Effector memory CD4-positive, alpha-beta T cell (primary cell): ENCODE results near the gene CASP3.
"Not testable (repeated sequence)": the region's sequence is repeated elsewhere in the genome, so short reads cannot be mapped to it uniquely, and the experiment has no call there.

Source experiments
- DNase-seq, 3 donors: peaks; one replicate each; pipeline ENCODE4 v3.0.0-alpha.2; 2020
- H3K27ac ChIP-seq: 2 replicates; pipeline ENCODE4 v1.7.0; 2013; ENCODE audit warnings: mild to moderate bottlenecking, low read length, moderate library complexity; ENCODE audit not compliant: insufficient read depth, poor library complexity, severe bottlenecking
- H3K27me3 ChIP-seq: replicated peaks from 2 replicates; pipeline ENCODE4 v1.7.0; 2013; ENCODE audit warnings: mild to moderate bottlenecking, low read length; ENCODE audit not compliant: insufficient read depth, control insufficient read depth, poor library complexity, severe bottlenecking
- H3K36me3 ChIP-seq: 2 replicates; pipeline ENCODE4 v1.7.0; 2013; ENCODE audit warnings: mild to moderate bottlenecking, low read length, moderate library complexity; ENCODE audit not compliant: control insufficient read depth, insufficient read depth
- H3K4me1 ChIP-seq: 2 replicates; pipeline ENCODE4 v1.7.0; 2013; ENCODE audit warnings: low read length, mild to moderate bottlenecking; ENCODE audit not compliant: control insufficient read depth, insufficient read depth, poor library complexity, severe bottlenecking
- H3K4me3 ChIP-seq: 2 replicates; pipeline ENCODE4 v1.7.0; 2013; ENCODE audit warnings: low read length, low read depth, mild to moderate bottlenecking; ENCODE audit not compliant: insufficient read depth, poor library complexity, severe bottlenecking
- H3K9me3 ChIP-seq: 2 replicates; pipeline ENCODE4 v1.7.0; 2013; ENCODE audit warnings: mild to moderate bottlenecking, low read length, moderate library complexity; ENCODE audit not compliant: control insufficient read depth

The CASP3 gene

GRCh38 chr4:184636897-184637296 lies 12.3 kb downstream of the CASP3 start:
- Histone ChIP-seq H3K27ac (no peak overlapping the region), H3K4me3 (no peak overlapping the region), H3K36me3 (peaks cover 50% of the 10 kb centered on the region), H3K4me1 (no peaks in the 10 kb centered on the region), H3K9me3 (no peaks in the 10 kb centered on the region), H3K27me3 (no peaks in the 10 kb centered on the region)
- no peak for DNase-seq

GRCh38 chr4:184636144-184636543 lies 13.1 kb downstream of the CASP3 start:
- no peaks in the 10 kb centered on the region for H3K27me3 ChIP-seq
- no peaks in the 10 kb centered on the region for H3K4me1 ChIP-seq
- H3K36me3 ChIP-seq = peaks cover 56% of the 10 kb centered on the region
- no peak for DNase-seq
- H3K27ac ChIP-seq = no peak overlapping the region
- no peaks in the 10 kb centered on the region for H3K9me3 ChIP-seq
- no peak overlapping the region for H3K4me3 ChIP-seq

- H3K27ac ChIP-seq = no peak overlapping the region
- no peak for DNase-seq
- H3K4me3 ChIP-seq = no peak overlapping the region
- H3K27me3 ChIP-seq = no peaks in the 10 kb centered on the region
- no peaks in the 10 kb centered on the region for H3K9me3 ChIP-seq
- H3K4me1 ChIP-seq = no peaks in the 10 kb centered on the region
- peaks cover 60% of the 10 kb centered on the region for H3K36me3 ChIP-seq
Observed at GRCh38 chr4:184635381-184635780, 13.9 kb downstream of the CASP3 start.

DNA sequence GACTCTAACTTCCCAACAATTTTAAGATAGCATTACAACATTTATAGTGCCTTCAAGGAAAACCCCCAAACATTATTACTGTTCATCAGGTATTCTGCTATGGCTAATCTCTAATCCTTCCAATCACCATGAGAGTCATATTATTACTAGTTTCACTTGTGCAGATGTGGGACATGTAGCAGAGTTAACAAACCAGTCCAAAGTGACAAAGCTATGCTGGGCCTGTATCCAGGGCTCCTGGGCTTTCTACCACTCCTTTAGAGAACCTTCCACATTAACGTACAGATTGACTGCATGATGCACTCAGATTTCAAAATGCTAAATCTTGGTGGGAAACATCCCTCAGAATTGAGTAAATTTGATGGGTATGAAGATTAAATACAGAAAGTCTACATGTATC lies 16.4 kb downstream of the CASP3 start:
- Histone ChIP-seq H3K36me3 (peaks cover 78% of the 10 kb centered on the region), H3K27ac (no peak overlapping the region), H3K4me3 (no peak overlapping the region), H3K27me3 (no peaks in the 10 kb centered on the region), H3K9me3 (no peaks in the 10 kb centered on the region), H3K4me1 (no peaks in the 10 kb centered on the region)
- DNase-seq = no peak

- no peak for DNase-seq
- Histone ChIP-seq H3K4me1 (no peaks in the 10 kb centered on the region), H3K27ac (no peak overlapping the region), H3K4me3 (no peak overlapping the region), H3K36me3 (peaks cover 44% of the 10 kb centered on the region), H3K9me3 (no peaks in the 10 kb centered on the region), H3K27me3 (no peaks in the 10 kb centered on the region)
Observed at GRCh38 chr4:184628103-184628502, 21.1 kb downstream of the CASP3 start.

DNA sequence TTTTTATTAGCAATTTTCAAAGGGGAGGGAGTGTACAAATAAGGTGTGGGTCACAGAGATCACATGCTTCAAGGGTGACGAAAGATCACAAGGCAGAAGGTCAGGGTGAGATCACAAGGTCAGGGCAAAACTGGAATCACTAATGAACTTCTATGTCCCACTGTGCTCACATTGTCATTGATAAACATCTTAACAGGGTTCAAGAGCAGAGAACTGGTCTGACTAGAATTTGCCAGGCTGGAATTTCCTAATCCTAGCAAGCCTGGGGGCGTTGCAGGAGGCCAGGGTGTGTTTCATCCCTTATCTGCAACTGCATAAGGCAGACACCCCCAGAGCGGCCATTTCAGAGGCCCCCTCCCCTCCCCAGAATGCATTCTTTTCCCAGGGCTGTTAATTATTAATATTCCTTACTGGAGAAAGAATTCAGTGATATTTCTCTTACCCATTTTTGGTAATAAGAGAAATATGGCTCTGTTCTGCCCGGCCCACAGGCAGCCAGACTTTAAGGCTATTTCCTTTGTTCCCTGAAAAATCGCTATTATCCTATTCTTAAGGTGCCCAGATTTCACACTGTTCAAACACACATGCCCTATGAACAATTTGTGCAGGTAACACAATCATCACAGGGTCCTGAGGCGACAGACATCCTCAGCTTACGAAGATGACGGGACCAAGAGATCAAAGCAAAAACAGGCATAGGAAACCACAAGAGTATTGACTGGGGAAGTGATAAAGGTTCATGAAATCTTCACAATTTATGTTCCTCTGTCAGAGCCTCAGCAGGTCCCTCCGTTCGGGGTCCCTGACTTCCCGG lies 23.3 kb downstream of the CASP3 start:
- H3K4me1 ChIP-seq, H3K27me3 ChIP-seq, DNase-seq, H3K27ac ChIP-seq, H3K4me3 ChIP-seq, H3K9me3 ChIP-seq: not testable (repeated sequence)
- peaks cover 36% of the 10 kb centered on the region for H3K36me3 ChIP-seq

DNA sequence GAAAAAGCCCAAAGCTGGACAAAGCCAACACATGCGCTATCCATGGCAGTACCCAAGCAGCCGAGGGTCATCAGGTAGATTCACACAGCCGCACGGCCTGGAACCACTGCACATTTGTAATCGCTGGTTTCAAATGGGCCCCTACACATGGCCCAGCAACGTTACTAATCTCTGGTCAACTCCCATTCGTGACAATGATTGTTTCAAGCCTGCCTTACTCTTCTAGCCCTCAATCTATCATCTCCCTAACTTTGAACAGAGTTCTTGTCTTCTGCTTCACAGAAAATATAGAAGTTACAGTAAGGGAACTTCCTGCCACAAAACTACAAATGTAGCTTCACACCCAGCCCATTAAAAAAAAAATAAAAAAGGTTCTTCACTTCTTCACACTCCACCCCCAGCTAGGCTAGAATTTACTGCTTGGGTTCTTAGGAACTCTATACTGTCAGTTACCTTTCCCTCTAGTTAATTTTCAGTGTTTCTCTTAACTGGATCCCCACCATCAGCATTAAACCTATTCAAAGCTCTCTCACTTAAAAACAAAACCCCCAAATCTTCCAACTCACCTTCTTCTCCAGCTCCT lies 24.2 kb downstream of the CASP3 start:
- Histone ChIP-seq H3K27ac (no peak overlapping the region), H3K36me3 (peaks cover 28% of the 10 kb centered on the region), H3K9me3 (no peaks in the 10 kb centered on the region), H3K27me3 (no peaks in the 10 kb centered on the region), H3K4me1 (no peaks in the 10 kb centered on the region), H3K4me3 (no peak overlapping the region)
- no peak for DNase-seq

DNA sequence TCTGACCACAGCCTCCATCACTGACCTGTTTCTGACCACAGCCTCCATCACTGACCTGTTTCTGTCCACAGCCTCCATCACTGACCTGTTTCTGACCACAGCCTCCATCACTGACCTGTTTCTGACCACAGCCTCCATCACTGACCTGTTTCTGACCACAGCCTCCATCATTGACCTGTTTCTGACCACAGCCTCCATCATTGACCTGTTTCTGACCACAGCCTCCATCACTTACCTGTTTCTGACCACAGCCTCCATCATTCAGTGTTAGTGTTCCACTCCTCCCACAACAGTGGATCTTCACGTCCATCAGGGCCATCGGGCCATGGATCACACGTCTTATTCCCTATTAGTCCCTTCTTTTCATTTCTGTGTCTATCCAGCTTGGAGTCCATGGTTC lies 24.7 kb downstream of the CASP3 start:
- not testable (repeated sequence) for H3K4me3 ChIP-seq, DNase-seq, H3K4me1 ChIP-seq, H3K9me3 ChIP-seq, H3K27ac ChIP-seq, H3K27me3 ChIP-seq
- peaks cover 22% of the 10 kb centered on the region for H3K36me3 ChIP-seq

GRCh38 chr4:184621518-184621917 lies 27.7 kb downstream of the CASP3 start:
- Histone ChIP-seq H3K27ac (no peak overlapping the region), H3K9me3 (no peaks in the 10 kb centered on the region), H3K27me3 (no peaks in the 10 kb centered on the region), H3K4me3 (no peak overlapping the region), H3K4me1 (no peaks in the 10 kb centered on the region), H3K36me3 (no peaks in the 10 kb centered on the region)
- no peak for DNase-seq

DNA sequence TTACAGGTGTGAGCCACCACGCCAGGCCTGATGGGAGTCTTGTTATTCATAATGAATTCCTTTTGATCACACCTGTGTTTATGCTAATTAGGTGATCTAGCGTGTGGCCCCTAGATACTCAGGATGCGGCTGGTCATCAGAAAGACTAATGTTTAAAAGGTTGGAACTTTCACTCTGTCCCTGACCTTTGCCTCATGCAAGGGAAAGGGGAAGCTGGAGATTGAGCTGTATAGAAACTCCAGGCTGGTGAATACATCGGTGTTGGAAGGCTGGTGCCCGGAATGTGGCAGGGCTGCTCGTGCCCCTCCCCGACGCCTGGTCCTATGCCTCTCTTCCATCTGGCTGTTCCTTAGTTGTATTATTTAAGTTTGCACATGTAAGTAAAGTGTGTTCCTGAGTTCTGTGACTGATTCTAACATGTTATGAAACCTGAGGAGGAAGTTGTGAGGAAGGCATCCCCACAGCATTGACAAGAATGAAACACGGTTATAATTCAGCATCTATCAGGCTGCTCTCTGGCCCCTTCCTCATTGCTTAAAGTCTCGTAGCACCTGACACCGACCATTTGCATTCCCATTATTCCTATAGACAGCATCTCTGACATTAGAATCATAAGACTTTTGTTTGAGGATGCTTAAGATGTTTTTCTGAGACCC lies 28.9 kb downstream of the CASP3 start:
- no peak for DNase-seq
- H3K36me3 ChIP-seq = no peaks in the 10 kb centered on the region
- no peak overlapping the region for H3K27ac ChIP-seq
- no peaks in the 10 kb centered on the region for H3K9me3 ChIP-seq
- no peak overlapping the region for H3K4me3 ChIP-seq
- H3K27me3 ChIP-seq = no peaks in the 10 kb centered on the region
- no peaks in the 10 kb centered on the region for H3K4me1 ChIP-seq
